GM18508 (cell line): ENCODE data around the gene TMEM42.

Source experiments
- ATAC-seq: cut with Tn5 transposase; IDR thresholded peaks from one replicate; pipeline ENCODE4 v1.9.1; 2021; ENCODE audit warnings: moderate number of reproducible peaks; ENCODE audit not compliant: insufficient read depth, unreplicated experiment

Gene TMEM42

GRCh38 chr3:44870375-44871061 is 8.8 kb downstream of the TMEM42 start:
- ATAC-seq, result no peak

GRCh38 chr3:44874308-44874707 is 12.6 kb downstream of the TMEM42 start, which contains the start of gene TGM4:
Gene TGM4, plus strand, starts transcription at chr3:44874608. Its CDS starts 71 bp downstream, at chr3:44874679.
- no peak for ATAC-seq

- ATAC-seq, result no peak
Measured at GRCh38 chr3:44875596-44875995, 13.9 kb downstream of the TMEM42 start.

- no peak for ATAC-seq
Measured at GRCh38 chr3:44877333-44877732, 15.6 kb downstream of the TMEM42 start.

GRCh38 chr3:44880284-44880683 is 18.6 kb downstream of the TMEM42 start:
- ATAC-seq, result no peak

GRCh38 chr3:44883213-44883955 is 21.7 kb downstream of the TMEM42 start:
- no peak for ATAC-seq

GRCh38 chr3:44883999-44884431 is 22.3 kb downstream of the TMEM42 start:
- ATAC-seq, result no peak

GRCh38 chr3:44885618-44886017 is 23.9 kb downstream of the TMEM42 start:
- ATAC-seq, result no peak

GRCh38 chr3:44886561-44886960 is 24.8 kb downstream of the TMEM42 start:
- ATAC-seq, result no peak

- ATAC-seq, result no peak
Measured at GRCh38 chr3:44887101-44887500, 25.4 kb downstream of the TMEM42 start.

GRCh38 chr3:44890258-44890657 is 28.5 kb downstream of the TMEM42 start:
- ATAC-seq, result no peak

GRCh38 chr3:44890852-44891251 is 29.1 kb downstream of the TMEM42 start:
- no peak for ATAC-seq

GRCh38 chr3:44892689-44893088 is 31.0 kb downstream of the TMEM42 start:
- no peak for ATAC-seq

GRCh38 chr3:44893097-44893496 is 31.4 kb downstream of the TMEM42 start:
- no peak for ATAC-seq

GRCh38 chr3:44894485-44894884 is 32.8 kb downstream of the TMEM42 start:
- no peak for ATAC-seq

- no peak for ATAC-seq
Measured at GRCh38 chr3:44896440-44896839, 34.7 kb downstream of the TMEM42 start.

- ATAC-seq, result no peak
Measured at GRCh38 chr3:44899683-44900367, 38.1 kb downstream of the TMEM42 start.

GRCh38 chr3:44902628-44903027 is 40.9 kb downstream of the TMEM42 start:
- ATAC-seq, result no peak

GRCh38 chr3:44903314-44903713 is 41.6 kb downstream of the TMEM42 start:
- ATAC-seq, result no peak

- no peak for ATAC-seq
Measured at GRCh38 chr3:44903751-44904150, 42.0 kb downstream of the TMEM42 start.
